OCI-M1 (cell line): ENCODE measurements around the gene BBX.

Experiments used
- DNase-seq: peaks from one replicate; lab custom pipeline; 2025; lab: John Stamatoyannopoulos, UW

The BBX gene

DNA sequence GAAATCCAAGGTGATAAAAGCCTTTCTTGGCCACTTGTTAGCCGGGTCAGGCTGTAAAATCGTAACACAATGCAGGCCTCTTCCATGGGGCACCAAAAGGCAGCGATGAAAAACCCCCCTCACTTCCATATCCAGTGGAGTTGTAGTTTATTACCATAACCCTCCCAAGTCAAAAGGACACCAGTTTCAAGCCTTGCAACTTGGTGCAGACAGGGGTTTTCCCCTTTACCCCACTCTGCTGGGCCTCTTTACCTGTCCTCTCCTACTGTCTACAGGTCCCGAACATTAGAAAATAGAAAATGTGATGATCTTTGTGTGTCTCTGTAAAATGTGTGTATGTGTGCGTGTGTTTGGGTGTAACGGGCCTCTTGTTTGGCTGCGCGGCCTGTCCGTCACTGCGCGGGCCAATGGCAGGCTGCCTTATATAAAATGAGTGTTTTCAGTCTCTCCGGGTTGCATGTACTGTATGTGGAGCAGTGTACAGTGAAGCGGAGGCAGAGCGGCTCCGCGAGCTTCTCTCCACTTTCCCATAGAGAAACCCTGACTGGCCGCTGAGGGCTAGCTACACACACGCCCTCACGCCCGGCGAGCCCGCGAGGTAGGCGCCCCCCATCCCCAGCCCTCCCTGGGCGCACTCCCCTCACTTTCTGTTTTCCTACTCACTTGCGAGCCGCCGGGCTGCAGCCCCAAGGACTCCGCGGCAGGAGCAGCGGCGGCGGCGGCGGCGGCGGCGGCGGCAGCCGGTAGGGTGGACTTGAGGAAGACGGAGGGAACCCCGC is at the start of gene BBX:
BBX (plus strand) TSS at position 453 of the 779 bp plus-strand sequence. CDS start 187,499 bp downstream, outside the sequence.
- peak; percentile 94 for DNase-seq

DNA sequence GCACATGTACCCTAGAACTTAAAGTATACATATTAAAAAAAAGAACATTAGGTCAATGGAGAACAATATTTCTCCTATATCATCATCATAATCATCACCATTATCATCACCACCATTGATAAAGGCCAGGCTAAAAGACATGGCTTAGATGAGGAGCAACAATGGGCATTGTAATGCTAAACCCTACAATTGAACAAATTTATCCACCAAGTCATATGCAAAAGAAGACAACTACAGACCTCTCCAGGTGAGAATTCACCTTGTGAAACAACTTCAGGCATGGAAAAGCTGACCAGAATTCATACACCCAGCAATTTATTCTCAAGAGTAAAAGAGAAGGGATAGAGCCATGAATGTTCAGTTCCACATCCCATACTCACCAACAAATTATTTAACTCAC is 46.3 kb upstream of the BBX start:
- DNase-seq = no peak

DNA sequence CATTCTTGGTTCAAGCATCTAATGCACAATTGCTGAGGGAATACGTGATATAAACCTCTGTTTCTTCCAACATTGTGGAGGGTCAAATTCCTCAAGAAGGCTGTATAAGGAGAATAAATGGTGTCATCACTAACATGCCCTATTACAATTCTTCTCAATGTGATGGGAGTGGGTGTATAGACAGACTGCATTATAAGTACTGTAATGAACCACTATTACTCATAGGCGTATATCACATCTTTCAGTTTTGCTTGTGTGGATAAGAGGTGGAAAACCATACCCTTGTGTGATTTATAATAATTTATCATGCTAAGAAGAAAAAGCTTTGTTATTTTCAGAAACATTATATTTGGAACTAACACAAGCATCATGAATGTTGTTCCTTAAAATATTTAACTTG is 35.3 kb upstream of the BBX start:
- DNase-seq = no peak

GRCh38 chr3:107488942-107489341 is 33.8 kb upstream of the BBX start:
- DNase-seq = no peak

GRCh38 chr3:107493134-107493533 is 29.6 kb upstream of the BBX start:
- DNase-seq = no peak

DNA sequence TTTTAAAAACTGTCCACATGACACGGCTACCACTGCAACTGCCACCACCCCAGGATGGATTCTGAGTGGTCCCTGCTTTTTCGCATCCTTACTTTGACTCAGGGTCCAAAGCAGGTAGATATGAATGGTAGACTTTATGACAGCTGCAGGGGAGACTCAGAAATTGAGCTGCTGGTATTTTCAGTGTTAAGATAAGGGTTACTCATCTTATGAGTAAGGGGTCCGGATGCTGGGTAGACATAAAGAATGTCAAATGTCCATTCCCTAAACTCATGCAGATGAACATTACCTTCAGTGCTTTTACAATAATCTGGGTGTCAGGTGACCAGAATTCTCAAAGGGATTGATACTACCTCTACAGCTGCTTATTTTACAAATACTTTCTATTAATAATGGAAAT is 25.9 kb upstream of the BBX start:
- DNase-seq = no peak

- DNase-seq = no peak
These were observed 24.1 kb upstream of the BBX start for GRCh38 chr3:107498646-107499045.

- no peak for DNase-seq
These were observed 16.3 kb upstream of the BBX start for GRCh38 chr3:107506458-107506857.

DNA sequence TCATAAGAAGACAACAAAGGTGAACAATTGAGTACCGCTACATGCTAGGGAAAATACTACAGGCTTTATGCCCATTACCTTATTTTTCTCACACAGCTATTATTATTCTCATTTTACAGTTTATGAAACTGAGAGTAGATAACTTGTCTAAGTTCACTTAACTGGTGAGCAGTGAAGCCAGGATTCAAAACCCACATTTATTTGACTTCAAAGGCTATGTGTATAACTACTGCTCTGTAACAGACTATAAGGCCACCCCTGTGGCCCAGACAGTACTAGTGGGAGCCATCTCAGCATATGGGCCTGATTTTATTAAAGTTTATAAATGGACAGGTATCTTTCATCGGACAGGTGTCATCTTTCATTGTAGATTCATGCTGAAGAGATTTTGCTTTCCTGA is 14.4 kb upstream of the BBX start:
- no peak for DNase-seq

- DNase-seq = peak; percentile 32
These were observed 10.7 kb upstream of the BBX start for GRCh38 chr3:107512108-107512507.

- DNase-seq = no peak
These were observed 8.3 kb upstream of the BBX start for GRCh38 chr3:107514453-107514852.

DNA sequence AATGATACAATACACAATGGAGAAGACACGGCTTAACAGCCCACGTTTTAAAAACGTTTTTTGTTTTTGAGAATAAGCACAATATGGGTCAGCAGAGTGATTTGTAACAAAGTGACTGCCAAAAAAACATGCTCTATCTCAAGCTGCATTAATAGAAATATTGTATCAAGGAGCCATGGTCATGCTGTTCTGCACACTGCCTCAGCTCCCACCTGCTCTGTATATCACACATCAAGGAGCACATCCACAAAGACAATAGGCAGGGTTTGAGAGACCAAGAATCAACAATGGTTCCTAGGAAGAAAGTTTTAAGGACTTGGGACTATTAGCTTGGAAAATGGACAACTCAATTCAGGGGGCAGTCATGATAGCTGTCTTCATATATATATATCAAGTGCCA is 6.3 kb upstream of the BBX start:
- DNase-seq = no peak

DNA sequence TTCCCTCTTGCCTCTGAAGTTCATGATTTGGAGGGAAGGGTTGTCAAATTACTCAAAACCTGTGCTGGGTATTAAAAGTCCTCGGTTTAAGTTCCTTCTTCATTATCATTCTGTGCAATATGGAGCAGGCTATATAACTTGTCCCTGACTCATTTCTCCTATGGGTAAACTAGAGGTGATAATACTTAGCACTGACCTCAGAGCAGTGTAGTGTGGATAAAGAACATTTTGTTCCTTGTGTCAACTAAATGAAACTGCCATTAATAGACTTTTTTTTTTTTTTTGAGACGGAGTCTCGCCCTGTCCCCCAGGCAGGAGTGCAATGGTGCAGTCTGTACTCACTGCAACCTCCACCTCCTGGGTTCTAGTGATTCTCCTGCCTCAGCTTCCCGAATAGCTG is 2.2 kb upstream of the BBX start:
- DNase-seq = peak; percentile 24

DNA sequence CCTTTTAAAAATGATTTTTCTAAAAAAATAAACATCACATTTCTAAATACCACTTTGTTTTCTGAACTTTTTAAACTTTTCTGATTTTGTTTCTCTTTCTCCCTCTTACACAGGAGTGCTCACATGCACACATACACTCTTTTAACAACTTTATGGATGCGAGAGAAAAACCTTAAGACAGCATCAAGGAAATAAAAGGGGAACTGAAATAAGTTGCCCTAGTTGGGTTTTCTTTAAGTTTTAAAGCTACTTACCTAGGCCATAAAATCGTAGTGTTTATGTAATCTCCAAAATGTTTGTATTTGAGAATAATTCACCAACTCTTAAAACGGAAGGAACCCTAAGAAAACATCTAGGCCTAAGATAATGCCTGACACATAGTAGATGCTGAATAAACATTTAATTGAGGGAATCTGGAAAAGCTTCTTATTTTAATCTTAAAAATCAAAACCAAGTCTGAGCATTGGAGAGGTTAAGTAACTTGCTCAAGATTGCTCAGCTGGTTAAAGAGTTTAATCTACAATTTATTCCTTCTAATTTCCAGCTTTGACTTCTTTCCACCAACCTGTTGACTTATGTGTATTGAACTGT is 1.2 kb upstream of the BBX start:
- no peak for DNase-seq

- DNase-seq = no peak
These were observed 452 bp downstream of the BBX start for GRCh38 chr3:107523289-107523538.

GRCh38 chr3:107523539-107524325 is 970 bp downstream of the BBX start:
- DNase-seq = peak; percentile 79

DNA sequence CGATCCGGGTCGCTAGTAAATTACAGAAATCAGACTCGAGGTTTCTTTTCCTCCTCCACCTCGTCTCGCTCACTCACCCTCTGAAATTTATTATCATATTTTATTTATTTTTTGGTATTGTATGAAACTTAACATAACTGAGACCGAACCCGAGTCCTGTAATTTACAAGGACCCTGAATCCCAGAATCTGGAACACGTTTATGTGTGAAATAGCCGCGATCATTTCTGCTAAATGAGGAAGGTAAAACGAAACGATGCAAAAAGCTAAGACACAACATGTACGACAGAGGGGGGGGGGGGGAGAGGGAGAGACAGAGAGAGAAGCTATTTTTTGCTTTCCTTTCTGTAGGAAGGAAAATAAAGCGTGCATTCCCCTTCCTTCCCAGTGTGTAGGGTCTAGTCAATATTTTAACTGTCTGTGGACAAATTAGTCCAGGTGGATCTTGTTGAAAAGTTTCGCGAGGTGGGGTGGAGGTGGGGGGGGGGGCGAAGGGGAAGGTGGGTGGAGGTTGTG is 1.6 kb downstream of the BBX start:
- peak; percentile 79 for DNase-seq

DNA sequence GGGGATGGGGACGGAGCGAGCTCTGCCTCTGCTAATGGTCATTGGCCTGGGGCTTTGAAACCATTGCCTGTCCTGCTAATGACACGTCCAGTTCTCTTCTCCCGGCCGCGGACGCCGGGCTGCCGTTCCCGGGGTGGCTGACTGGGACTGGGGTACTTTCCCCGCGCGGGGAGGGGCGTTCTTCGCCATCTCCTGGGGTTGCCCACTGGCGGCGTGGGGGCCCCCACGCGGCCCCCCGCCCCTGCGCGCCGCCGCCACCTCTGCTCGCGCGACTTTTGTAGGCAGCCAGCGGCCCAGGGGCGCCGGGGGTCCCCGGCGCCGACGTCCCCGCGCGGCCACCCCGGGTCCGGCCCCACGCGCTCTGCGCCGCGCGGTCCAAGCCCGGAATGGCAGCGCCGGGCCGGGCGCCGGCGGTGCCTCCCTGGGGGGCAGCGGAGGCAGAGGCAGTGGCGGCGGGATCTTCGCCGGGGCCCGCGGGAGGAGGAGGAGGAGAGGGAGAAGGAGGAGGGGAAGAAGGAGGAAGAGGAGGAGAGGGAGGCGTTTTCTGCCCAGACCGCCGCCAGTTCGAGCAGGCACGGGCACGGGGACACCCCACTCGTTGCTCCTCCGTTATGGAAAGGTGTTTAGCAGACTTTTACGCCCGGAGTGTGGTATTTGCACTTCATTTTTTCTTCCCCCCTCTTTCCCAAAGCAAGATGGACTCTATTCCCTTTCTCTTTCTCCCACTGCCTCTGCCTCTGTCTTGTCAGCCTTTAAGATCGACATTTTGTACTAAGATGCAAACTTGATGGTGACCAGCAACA is 2.3 kb downstream of the BBX start:
- peak; percentile 79 for DNase-seq

DNA sequence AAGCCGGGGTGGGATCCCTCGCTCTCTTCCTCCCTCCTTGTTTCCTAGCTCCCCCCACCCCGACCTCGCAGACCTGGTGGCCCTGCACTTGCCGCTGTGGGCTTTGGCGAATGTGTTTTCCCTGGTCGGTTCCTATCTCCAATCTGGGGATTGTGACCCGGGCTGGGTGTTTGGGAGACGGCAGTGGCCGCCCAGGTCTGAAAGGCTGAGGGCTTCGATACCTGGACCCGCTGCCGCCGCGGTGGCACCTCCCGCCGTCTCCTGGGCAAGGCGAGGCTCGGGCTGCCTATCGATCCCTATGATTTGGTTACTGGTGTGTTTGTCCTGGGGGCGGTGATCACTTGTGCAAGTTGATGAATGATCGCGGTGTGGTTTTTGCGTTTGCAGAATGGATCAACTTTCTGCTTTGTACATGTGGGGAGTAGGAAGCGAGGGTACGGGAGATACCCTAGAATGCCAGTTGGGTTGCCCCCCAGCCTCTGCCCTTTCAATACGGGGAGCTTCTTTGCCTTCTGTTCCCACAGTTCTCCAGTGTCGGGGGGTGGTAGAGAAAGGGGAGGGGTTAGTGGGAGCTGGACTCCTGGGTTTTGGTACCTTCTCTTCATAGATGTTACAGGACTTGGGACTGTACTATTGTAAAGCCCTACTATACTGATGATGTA is 3.0 kb downstream of the BBX start:
- peak; percentile 36 for DNase-seq

- DNase-seq = no peak
These were observed 9.2 kb downstream of the BBX start for GRCh38 chr3:107531917-107532469.

DNA sequence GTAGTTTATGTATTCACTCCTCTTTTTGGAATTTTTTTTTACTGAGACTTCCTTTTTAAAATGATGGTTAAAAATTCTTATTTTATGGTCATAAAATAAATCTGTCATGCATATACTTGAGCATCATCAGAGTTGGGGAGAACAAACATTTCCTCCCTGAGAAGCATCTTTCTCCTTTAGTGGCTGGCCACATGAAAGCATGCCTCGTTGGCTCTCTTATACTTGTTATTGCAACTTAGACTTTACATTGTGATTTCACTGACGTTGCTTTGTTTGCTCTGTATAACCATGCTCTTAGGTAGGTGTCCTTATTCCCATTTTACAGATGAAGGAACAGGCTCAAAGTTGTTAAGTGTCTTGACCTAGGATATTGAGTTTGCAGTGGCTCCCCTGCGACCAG is 18.1 kb downstream of the BBX start:
- no peak for DNase-seq
